ENCODE measurements around the gene PCBP3. TPM values are rescaled to one million over a fixed set of nuclear protein-coding genes. Genes with fewer than 3 reads are reported as not detected.

PCBP3 gene
- total and polyA plus RNA-seq, 5 experiments from 2014 or later: 0.47 to 2.3 (median 0.95) TPM; not detected in 1

DNA sequence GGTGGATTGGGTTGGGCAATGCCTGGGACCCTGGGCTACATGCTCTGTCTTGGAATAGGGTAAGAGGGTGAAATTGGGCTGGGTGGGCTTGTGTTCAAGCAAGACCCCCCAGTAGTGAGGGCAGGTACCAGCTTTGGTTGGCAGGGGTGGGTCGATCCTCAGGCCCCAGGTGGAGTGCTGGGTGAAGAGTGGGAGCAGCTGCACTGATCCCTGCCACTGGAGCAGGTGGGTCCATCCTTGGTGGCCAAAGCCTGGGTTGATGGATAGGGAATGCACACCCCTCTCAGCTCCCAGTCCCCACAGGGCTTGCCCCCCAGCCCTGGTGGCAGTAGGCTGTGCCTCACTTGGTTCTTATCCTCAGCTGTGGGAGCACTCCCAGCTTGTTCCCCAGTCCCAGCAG lies 135.2 kb downstream of the PCBP3 start:
- peaks cover 0 to 2% (median 0%) of the 10 kb centered on the region in 4 donors for H3K4me1 Mint-ChIP-seq
- H3K36me3 Mint-ChIP-seq: peaks cover 0 to 17% (median 9%) of the 10 kb centered on the region in 3 donors
- peaks cover 0 to 5% (median 0%) of the 10 kb centered on the region in 5 donors for H3K27me3 Mint-ChIP-seq
- POLR2A ChIA-PET: interaction anchor here (0.5 kb wide), 1 partner anchor 512 kb away, joined by 5 read pairs; no protein-coding TSS in a partner anchor
- no peak for DNase-seq
- peaks cover 0 to 23% (median 20%) of the 10 kb centered on the region in 9 donors for H3K9me3 Mint-ChIP-seq
- H3K27ac Mint-ChIP-seq: no peak overlapping the region
- ATAC-seq: no peak
- no peak overlapping the region for H3K4me3 Mint-ChIP-seq

DNA sequence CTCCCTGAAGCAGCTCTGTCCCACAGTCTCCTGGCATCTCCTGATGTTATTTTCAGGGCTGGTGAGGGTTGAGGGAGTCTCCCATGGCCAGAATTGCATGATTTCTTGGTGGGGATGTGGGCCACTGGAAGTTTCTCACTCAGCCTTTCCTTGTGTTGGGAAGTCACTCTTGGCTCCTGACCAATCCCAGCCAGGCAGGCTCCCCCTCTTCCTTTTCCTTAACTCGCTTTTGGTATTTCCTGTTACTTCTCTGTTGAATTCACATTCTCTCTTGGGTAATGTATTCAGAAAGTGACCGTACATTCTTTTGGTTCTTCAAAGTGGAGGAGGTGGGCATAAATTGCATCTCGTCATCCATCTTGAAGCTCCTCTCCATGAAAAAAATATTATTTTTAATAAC lies 135.7 kb downstream of the PCBP3 start:
- H3K27ac Mint-ChIP-seq: peak overlapping the region in 1 of 10 donors; percentile 40
- H3K4me1 Mint-ChIP-seq: peaks cover 0 to 2% (median 0%) of the 10 kb centered on the region in 4 donors
- H3K4me3 Mint-ChIP-seq: no peak overlapping the region
- DNase-seq (no peak), ATAC-seq (no peak)
- POLR2A ChIA-PET: no interaction called here
- H3K27me3 Mint-ChIP-seq: peaks cover 0 to 5% (median 0%) of the 10 kb centered on the region in 5 donors
- peaks cover 0 to 17% (median 9%) of the 10 kb centered on the region in 3 donors for H3K36me3 Mint-ChIP-seq
- peaks cover 0 to 23% (median 20%) of the 10 kb centered on the region in 9 donors for H3K9me3 Mint-ChIP-seq

DNA sequence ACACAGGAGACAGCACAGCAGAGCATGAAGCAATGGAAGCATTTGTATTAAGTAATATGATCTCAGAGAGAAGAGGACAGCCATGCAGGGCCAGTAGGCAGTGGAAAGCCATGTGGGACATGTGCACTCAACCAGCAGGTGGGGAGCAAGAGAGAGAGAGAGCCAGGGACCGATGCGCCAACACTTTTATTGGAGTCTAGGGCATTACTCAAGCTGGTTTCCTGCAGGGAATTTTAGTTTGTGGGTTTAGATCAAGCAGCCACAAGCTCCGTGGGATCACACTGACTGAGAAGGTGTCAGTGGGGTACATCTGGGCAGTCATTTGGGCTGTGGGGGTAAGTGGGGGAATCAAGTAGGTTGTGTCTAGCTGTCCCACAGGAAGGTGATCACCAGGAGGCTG lies 137.1 kb downstream of the PCBP3 start:
- no peak for DNase-seq
- POLR2A ChIA-PET: no interaction called here
- Mint-ChIP-seq H3K36me3 (peaks cover 0 to 17% (median 9%) of the 10 kb centered on the region in 3 donors), H3K4me3 (no peak overlapping the region), H3K27me3 (peaks cover 0 to 5% (median 0%) of the 10 kb centered on the region in 5 donors), H3K9me3 (peaks cover 0 to 21% (median 18%) of the 10 kb centered on the region in 9 donors), H3K4me1 (peaks cover 0 to 2% (median 0%) of the 10 kb centered on the region in 4 donors), H3K27ac (no peak overlapping the region)
- ATAC-seq: no peak

DNA sequence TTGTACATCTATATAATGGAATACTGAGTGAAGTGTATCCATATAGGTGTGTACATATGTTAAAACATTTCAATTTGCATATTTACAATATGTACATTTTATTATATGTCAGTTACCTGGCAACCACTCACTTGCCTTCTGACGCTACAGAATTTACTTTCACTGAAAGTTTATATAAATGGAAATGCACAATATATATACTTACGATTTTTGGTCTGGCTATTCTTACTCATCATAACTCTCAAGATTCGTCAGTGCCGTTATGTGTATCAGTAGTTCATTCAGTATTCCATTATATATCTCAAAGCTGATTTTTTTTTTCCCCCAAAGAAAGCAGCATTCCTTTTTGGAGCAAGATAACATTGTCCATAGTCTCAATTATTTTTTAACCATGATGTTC lies 138.2 kb downstream of the PCBP3 start:
- peaks cover 0 to 2% (median 0%) of the 10 kb centered on the region in 4 donors for H3K4me1 Mint-ChIP-seq
- no peak for ATAC-seq
- H3K27ac Mint-ChIP-seq: no peak overlapping the region
- peaks cover 0 to 5% (median 0%) of the 10 kb centered on the region in 5 donors for H3K27me3 Mint-ChIP-seq
- peaks cover 0 to 14% (median 9%) of the 10 kb centered on the region in 3 donors for H3K36me3 Mint-ChIP-seq
- no peak for DNase-seq
- POLR2A ChIA-PET: no interaction called here
- H3K9me3 Mint-ChIP-seq: peaks cover 0 to 17% (median 14%) of the 10 kb centered on the region in 9 donors
- no peak overlapping the region for H3K4me3 Mint-ChIP-seq

DNA sequence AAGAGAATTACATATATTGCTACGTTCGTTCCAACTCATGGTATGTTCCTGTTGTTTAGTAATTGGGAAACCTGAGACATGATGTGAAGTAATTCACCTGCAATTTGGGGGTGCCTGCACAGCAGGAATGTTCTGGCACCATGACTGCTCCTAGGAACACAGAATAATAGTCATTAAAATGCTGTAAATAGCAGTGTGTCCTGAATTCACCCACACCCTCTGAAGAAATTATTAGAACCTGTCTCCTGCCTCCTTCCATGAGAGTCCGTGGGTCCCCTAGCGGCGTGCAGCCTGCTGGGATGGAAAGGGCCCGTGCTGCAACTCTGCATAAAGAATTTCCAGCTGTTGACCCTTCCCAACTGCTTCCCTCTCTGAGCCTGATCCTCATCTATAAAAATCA lies 143.1 kb downstream of the PCBP3 start:
- no peak overlapping the region for H3K27ac Mint-ChIP-seq
- H3K4me3 Mint-ChIP-seq: no peak overlapping the region
- no peaks in the 10 kb centered on the region for H3K9me3 Mint-ChIP-seq

DNA sequence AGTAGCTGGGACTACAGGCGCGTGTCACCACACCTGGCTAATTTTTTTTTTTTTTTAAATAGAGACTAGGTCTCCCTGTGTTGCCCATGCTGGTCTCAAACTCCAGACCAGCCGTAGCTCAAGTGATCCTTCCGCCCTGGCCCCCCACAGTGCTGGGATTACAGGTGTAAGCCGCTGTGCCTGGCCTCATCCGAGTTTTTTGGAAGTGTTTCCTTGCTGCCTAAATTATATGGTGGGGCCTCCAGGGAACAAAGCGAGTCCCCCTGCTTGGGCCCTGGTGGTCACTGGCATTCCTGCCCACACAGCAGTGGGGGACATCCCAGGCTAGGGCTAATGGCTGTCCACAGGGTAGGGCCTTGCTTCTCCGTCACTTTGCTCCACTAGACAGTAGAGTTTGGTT lies 143.8 kb downstream of the PCBP3 start:
- Mint-ChIP-seq H3K4me1 (peaks cover 0 to 1% (median 0%) of the 10 kb centered on the region in 4 donors), H3K36me3 (no peaks in the 10 kb centered on the region), H3K4me3 (no peak overlapping the region), H3K9me3 (no peaks in the 10 kb centered on the region), H3K27ac (no peak overlapping the region), H3K27me3 (peaks cover 0 to 7% (median 0%) of the 10 kb centered on the region in 5 donors)
- POLR2A ChIA-PET: no interaction called here
- DNase-seq (no peak), ATAC-seq (no peak)

More for the DNA sequence above, 143.1 kb downstream of the PCBP3 start:
- Mint-ChIP-seq H3K4me1 (peaks cover 0 to 1% (median 0%) of the 10 kb centered on the region in 4 donors), H3K36me3 (no peaks in the 10 kb centered on the region), H3K27me3 (peaks cover 0 to 7% (median 0%) of the 10 kb centered on the region in 5 donors)
- no peak for ATAC-seq
- DNase-seq: no peak
- POLR2A ChIA-PET: no interaction called here

DNA sequence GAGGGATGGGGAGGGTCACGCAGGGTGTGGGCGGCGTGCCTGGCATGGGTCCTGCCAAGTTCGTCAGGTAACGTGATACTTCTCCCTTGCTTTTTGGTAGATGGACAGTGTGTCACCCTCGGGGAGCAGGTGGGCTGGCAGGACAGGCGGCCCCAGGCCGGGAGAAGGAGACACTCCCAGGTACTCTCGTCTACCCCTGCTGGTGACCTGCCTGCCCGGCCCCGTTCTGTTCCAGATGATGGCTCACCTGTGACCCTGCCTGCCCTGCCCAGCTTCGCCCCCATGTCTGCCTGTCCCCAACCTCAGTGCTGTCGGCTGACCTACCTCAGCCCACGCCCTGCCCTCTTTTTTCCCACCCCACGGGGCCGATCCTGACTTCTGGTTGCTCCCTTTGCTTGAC lies 144.7 kb downstream of the PCBP3 start:
- H3K4me3 Mint-ChIP-seq: no peak overlapping the region
- H3K27ac Mint-ChIP-seq: peak overlapping the region in 1 of 10 donors; percentile 88
- no peak for ATAC-seq
- no peak for DNase-seq
- POLR2A ChIA-PET: no interaction called here
- no peaks in the 10 kb centered on the region for H3K36me3 Mint-ChIP-seq
- no peaks in the 10 kb centered on the region for H3K9me3 Mint-ChIP-seq
- peaks cover 0 to 7% (median 0%) of the 10 kb centered on the region in 5 donors for H3K27me3 Mint-ChIP-seq
- H3K4me1 Mint-ChIP-seq: peaks cover 0 to 1% (median 0%) of the 10 kb centered on the region in 4 donors

DNA sequence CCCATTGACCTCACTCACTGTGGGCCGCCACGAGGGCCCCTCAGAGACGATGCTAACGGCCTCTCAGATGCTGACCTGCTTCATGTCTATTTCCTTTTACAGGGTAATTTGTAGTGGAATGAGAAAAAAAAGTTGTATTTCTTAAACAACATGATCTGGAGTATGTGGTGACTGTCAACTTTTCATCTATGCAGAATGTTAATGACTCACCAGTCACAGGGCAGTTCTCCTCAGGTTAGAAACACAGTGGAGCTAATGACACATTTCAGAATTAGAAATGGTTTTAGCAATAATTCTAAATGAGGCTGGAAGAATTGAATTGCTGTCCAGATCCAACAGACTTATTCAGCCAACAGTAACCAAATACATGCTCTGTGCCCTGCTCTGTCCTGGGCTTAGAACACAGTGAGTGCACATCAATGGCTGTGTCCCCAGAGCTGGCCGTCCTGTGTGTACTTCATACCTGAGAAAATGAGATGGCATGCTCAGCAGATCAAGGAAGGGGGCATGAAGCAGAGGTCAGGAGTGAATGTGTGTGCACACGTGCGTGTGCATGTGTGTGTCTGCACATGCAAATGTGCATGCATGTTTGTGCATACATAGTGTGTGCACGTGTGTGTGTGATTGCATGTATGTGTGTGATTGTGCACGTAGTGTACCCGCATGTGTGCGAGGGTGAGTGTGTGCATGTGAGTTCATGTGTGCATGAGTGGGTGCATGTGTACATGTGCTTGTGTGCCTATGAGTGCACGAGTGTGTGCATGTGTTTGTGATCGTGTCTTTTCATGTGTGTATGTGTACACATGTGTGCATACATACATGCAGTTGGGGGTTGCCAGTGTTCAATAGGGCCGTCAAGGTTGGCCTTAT lies 145.3 kb downstream of the PCBP3 start:
- Mint-ChIP-seq H3K4me1 (peaks cover 0 to 1% (median 0%) of the 10 kb centered on the region in 4 donors), H3K27me3 (peaks cover 0 to 7% (median 0%) of the 10 kb centered on the region in 5 donors), H3K36me3 (no peaks in the 10 kb centered on the region), H3K27ac (peak overlapping the region in 3 of 10 donors; percentile 10 to 56 (median 37)), H3K4me3 (no peak overlapping the region), H3K9me3 (no peaks in the 10 kb centered on the region)
- DNase-seq: no peak
- ATAC-seq: no peak
- POLR2A ChIA-PET: no interaction called here

DNA sequence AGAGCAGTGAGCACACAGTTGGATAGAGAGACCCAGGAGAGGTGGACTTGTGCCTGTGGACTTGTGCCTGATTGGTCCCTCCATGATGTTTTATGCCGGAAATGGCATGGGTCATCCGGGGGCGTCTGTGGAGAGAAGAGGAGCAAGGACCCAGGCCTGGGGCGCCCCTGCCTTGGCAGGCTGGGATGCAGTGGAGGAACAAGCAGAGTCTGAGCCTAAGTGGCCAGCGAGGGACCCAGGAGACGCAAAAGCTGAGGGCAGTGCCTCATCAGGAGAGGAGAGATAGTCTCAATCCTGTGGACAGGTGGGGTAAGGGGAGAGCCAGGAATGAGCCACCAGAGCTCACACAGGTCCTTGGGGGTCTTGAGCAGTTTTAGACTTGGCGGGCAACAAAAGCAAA lies 146.9 kb downstream of the PCBP3 start:
- peaks cover 0 to 1% (median 0%) of the 10 kb centered on the region in 4 donors for H3K4me1 Mint-ChIP-seq
- peak overlapping the region in 1 of 10 donors; percentile 45 for H3K27ac Mint-ChIP-seq
- no peaks in the 10 kb centered on the region for H3K9me3 Mint-ChIP-seq
- peaks cover 0 to 7% (median 0%) of the 10 kb centered on the region in 5 donors for H3K27me3 Mint-ChIP-seq
- DNase-seq (no peak), ATAC-seq (no peak)
- no peak overlapping the region for H3K4me3 Mint-ChIP-seq
- no peaks in the 10 kb centered on the region for H3K36me3 Mint-ChIP-seq
- POLR2A ChIA-PET: no interaction called here

DNA sequence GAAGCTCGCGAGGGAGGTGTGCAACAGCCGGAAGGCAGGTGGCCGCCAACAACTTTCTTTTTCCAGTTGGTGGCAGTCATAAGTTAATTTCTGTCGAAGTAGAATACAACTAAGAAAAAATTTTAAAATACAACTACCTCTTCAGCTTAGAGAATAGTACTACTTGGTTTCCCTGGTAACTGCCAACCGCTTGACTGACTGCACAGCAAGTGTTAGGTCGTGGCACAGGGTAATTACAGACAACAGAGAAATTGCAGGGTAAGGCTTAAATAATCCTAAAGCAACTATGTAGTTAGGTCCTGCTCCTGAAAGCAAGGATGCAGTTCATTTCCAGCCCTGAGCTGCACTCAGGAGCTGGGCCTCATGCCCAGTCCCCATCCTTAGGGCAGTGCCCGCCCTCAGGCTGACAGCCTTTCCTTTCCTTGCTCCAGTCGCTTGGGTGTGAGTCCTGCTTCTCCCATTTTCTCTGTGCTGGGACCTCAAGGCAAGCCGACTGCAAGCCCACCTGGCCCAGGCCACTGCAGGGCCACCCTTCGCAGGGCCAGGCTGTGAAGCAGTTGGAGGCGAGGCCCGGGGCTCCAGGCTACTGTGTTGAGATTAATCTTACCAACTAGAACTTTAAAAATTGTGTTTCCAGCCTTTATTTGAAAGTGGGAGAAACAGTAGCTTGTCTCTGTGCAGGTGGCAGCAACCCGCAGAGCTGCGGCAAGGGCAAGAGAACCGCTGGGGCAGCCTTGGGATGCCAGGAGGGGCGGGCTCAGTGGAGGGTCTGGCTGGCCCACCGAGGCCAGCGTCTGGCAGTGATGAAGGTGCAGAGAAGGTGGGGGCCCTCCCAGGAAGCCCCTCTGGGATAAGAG lies 148.3 kb downstream of the PCBP3 start:
- Mint-ChIP-seq H3K27me3 (peaks cover 0 to 7% (median 0%) of the 10 kb centered on the region in 5 donors), H3K27ac (peak overlapping the region in 1 of 10 donors; percentile 29), H3K4me1 (peaks cover 0 to 1% (median 0%) of the 10 kb centered on the region in 4 donors), H3K36me3 (no peaks in the 10 kb centered on the region), H3K4me3 (no peak overlapping the region), H3K9me3 (no peaks in the 10 kb centered on the region)
- POLR2A ChIA-PET: no interaction called here
- DNase-seq (no peak), ATAC-seq (no peak)

DNA sequence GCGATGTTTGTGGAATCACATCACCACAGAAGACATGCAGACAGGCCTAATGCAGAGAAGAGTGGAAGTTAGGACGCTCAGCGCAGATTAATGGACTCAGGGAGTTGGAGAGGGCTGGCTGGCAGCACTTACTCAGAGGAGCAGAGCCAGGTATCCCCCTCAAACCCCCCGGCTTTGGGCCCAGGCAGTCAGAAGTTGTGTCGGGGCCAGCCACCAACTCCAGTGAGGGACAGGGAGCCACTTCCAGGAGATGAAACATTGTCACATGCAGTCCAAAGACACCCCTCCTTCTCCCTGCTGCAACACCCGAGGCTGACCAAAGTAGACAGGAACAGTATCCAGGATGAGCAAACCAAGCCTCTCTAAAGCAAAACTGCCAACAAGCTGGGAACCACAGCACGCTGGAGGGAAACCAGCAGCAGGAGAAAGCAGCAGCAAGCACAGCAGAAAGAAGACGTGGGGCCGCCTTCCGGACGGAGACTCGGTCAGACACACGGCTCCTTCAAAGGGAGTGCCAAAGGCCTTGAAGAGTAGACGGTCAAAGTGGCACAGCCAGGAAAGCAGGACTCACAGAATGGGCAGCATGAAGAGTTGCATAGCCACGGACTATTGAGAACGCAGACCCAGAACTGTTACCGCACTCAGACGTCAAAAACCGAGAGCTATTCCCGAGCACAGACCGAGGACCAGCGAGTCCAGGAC lies 149.3 kb downstream of the PCBP3 start:
- H3K27me3 Mint-ChIP-seq: peaks cover 0 to 7% (median 0%) of the 10 kb centered on the region in 5 donors
- peaks cover 0 to 1% (median 0%) of the 10 kb centered on the region in 4 donors for H3K4me1 Mint-ChIP-seq
- no peak overlapping the region for H3K27ac Mint-ChIP-seq
- POLR2A ChIA-PET: no interaction called here
- H3K36me3 Mint-ChIP-seq: no peaks in the 10 kb centered on the region
- H3K4me3 Mint-ChIP-seq: no peak overlapping the region
- H3K9me3 Mint-ChIP-seq: no peaks in the 10 kb centered on the region
- DNase-seq (no peak), ATAC-seq (no peak)

DNA sequence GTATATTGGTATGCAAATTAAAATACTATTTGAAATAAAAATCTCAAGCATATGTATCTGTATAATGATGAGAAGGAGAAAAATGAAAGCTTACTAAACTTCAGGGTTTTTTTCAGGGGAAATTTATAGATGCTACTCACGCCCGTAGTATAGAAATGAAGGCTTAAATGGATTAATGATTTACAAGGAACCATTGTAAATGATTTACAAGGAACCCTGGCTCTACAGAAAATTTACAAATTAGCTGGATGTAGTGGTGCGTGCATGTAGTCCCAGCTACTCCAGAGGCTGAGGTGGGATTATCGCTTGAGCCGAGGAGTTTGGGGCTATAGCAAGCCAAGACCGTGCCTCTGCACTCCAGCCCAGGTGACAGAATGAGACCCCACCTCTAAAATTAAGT lies 150.5 kb downstream of the PCBP3 start:
- Mint-ChIP-seq H3K4me3 (no peak overlapping the region), H3K27ac (peak overlapping the region in 1 of 10 donors; percentile 34), H3K4me1 (peaks cover 0 to 1% (median 0%) of the 10 kb centered on the region in 4 donors), H3K9me3 (no peaks in the 10 kb centered on the region), H3K36me3 (no peaks in the 10 kb centered on the region), H3K27me3 (peaks cover 0 to 7% (median 0%) of the 10 kb centered on the region in 5 donors)
- DNase-seq: no peak
- POLR2A ChIA-PET: no interaction called here
- ATAC-seq: no peak

Data from naive thymus-derived CD8-positive, alpha-beta T cell (primary cell).